Colonic mucosa (tissue), 4 donors: ENCODE data around the gene CYSTM1. TPM values are rescaled to one million over a fixed set of nuclear protein-coding genes. Genes with fewer than 3 reads are reported as not detected.

Experiments
- DNase-seq: peaks from one replicate; pipeline ENCODE4 v3.0.0-alpha.2; 2020
- H3K27ac ChIP-seq: fragments of 200-600 bp; one replicate; pipeline ENCODE4 v1.8.0; 2021
- H3K27me3 ChIP-seq: fragments of 200-600 bp; one replicate; pipeline ENCODE4 v1.8.0; 2021
- H3K36me3 ChIP-seq: fragments of 200-600 bp; one replicate; pipeline ENCODE4 v1.8.0; 2021
- H3K4me1 ChIP-seq: fragments of 200-600 bp; one replicate; pipeline ENCODE4 v1.8.0; 2021; ENCODE audit warnings: mild to moderate bottlenecking
- H3K4me3 ChIP-seq: fragments of 200-600 bp; one replicate; pipeline ENCODE4 v1.8.0; 2021
- H3K9ac ChIP-seq, 2 donors: one replicate each; pipeline ENCODE4 v1.7.0; 2013; ENCODE audit warnings: control low read depth in 2 of 2, low read depth in 2 of 2, low read length in 2 of 2
- H3K9me3 ChIP-seq: fragments of 200-600 bp; one replicate; pipeline ENCODE4 v1.8.0; 2021
- intact Hi-C: fragments of 100-400 bp; cut with DNase I; formaldehyde crosslinking; loops from one replicate; pipeline ENCODE4 v1.14.1; 2022
- total RNA-seq, 2 donors: library from RNA; stranded (reverse); fragmentation: NEBNext Ultra II Directional in 1 of 2; extraction: Animal tissue kit (Norgen Biotek cat#: 25700) in 1 of 2; gene quantifications; one replicate each; pipeline ENCODE4 v1.2.1, GENCODE V29; 2021
- TF ChIP-seq, protein P1 (sequence below): fragments of 200-600 bp; IDR thresholded peaks from one replicate; pipeline ENCODE4 v1.8.0; 2022; ENCODE audit warnings: antibody characterized with exemption, mild to moderate bottlenecking
- donor health status: healthy.
- donor health status: DM: no; HTN: no; CAD: no.
- donor health status: DM: no; HTN: no; CAD: no.

Gene CYSTM1
- total RNA-seq, 2 donors from 2014 or later, result 205 TPM

GRCh38 chr5:140186267-140186671 lies 11.3 kb downstream of the CYSTM1 start:
- intact Hi-C loops, result loop anchor here (5.0 kb wide), 1 partner anchor 36 kb away; no protein-coding TSS in a partner anchor
- TF ChIP-seq, protein P1, sequence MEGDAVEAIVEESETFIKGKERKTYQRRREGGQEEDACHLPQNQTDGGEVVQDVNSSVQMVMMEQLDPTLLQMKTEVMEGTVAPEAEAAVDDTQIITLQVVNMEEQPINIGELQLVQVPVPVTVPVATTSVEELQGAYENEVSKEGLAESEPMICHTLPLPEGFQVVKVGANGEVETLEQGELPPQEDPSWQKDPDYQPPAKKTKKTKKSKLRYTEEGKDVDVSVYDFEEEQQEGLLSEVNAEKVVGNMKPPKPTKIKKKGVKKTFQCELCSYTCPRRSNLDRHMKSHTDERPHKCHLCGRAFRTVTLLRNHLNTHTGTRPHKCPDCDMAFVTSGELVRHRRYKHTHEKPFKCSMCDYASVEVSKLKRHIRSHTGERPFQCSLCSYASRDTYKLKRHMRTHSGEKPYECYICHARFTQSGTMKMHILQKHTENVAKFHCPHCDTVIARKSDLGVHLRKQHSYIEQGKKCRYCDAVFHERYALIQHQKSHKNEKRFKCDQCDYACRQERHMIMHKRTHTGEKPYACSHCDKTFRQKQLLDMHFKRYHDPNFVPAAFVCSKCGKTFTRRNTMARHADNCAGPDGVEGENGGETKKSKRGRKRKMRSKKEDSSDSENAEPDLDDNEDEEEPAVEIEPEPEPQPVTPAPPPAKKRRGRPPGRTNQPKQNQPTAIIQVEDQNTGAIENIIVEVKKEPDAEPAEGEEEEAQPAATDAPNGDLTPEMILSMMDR, result no peak
- H3K4me3 ChIP-seq, result no peak overlapping the region
- H3K4me1 ChIP-seq, result peaks cover 27% of the 10 kb centered on the region
- H3K9ac ChIP-seq, result no peak overlapping the region
- H3K36me3 ChIP-seq, result no peaks in the 10 kb centered on the region
- no peak overlapping the region for H3K27ac ChIP-seq
- no peak for DNase-seq
- H3K27me3 ChIP-seq, result no peaks in the 10 kb centered on the region
- H3K9me3 ChIP-seq, result no peaks in the 10 kb centered on the region

- no peak for DNase-seq
- intact Hi-C loops, result loop anchor here (5.0 kb wide), 1 partner anchor 33 kb away; no protein-coding TSS in a partner anchor
- TF ChIP-seq, protein P1, result no peak
- Histone ChIP-seq H3K36me3 (no peaks in the 10 kb centered on the region), H3K9ac (no peak overlapping the region), H3K27ac (no peak overlapping the region), H3K4me1 (peaks cover 14% of the 10 kb centered on the region), H3K27me3 (no peaks in the 10 kb centered on the region), H3K9me3 (no peaks in the 10 kb centered on the region), H3K4me3 (no peak overlapping the region)
These were observed 14.3 kb downstream of the CYSTM1 start for GRCh38 chr5:140189253-140189652.

DNA sequence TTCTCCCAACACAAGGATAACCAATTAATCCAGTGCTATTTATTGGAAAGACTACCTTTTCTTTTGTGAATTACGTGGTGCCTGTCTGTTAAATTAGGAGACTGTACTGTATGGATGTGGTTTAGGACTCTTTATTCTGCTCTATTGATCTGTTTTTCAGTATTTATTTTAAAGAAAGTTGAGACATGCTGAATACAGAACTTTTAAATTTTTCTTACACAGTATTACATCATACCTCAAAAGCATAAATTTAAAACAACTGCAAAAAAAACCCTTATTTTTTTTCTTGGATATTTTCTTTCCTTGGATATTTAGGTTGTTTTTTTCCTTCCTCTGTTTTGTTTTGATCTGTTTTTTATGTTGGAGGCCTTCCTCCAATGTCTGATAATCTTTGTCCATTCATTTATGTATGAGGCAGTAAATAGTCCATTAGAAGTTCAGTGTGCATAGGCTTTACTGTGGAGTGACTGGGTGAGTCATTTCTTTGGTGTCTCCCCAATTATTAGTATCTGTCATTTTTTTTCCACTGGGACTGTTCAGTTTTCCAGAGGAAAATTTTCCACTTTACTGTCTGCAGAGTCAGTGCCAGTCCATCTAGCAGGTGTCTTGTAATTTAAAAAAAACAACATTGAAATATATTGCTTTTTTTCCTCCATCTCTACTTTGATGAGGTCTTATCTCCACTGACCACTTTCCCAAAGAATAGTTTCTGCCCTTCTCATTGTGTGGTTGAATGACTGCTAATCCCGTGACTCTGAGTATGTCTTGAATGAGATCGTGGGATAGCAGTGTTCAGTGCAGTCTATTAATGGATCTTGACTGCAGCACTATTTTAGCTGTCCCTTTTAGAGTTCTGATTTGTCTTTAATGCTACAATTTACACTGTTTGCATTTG lies 15.2 kb downstream of the CYSTM1 start:
- Histone ChIP-seq H3K4me3 (no peak overlapping the region), H3K27ac (peak overlapping the region; percentile 35), H3K36me3 (no peaks in the 10 kb centered on the region), H3K9ac (no peak overlapping the region), H3K9me3 (no peaks in the 10 kb centered on the region), H3K4me1 (peaks cover 14% of the 10 kb centered on the region), H3K27me3 (no peaks in the 10 kb centered on the region)
- TF ChIP-seq, protein P1, result no peak
- intact Hi-C loops, result loop anchor here (5.0 kb wide), 1 partner anchor 32 kb away; no protein-coding TSS in a partner anchor
- no peak for DNase-seq

- H3K27me3 ChIP-seq, result no peaks in the 10 kb centered on the region
- DNase-seq, result no peak
- no peak overlapping the region for H3K4me3 ChIP-seq
- intact Hi-C loops, result no loop called here
- no peaks in the 10 kb centered on the region for H3K9me3 ChIP-seq
- TF ChIP-seq, protein P1, result no peak
- peaks cover 14% of the 10 kb centered on the region for H3K4me1 ChIP-seq
- no peak overlapping the region for H3K9ac ChIP-seq
- H3K27ac ChIP-seq, result peak overlapping the region; percentile 35
- no peaks in the 10 kb centered on the region for H3K36me3 ChIP-seq
These were observed 15.9 kb downstream of the CYSTM1 start for GRCh38 chr5:140190872-140191218.

DNA sequence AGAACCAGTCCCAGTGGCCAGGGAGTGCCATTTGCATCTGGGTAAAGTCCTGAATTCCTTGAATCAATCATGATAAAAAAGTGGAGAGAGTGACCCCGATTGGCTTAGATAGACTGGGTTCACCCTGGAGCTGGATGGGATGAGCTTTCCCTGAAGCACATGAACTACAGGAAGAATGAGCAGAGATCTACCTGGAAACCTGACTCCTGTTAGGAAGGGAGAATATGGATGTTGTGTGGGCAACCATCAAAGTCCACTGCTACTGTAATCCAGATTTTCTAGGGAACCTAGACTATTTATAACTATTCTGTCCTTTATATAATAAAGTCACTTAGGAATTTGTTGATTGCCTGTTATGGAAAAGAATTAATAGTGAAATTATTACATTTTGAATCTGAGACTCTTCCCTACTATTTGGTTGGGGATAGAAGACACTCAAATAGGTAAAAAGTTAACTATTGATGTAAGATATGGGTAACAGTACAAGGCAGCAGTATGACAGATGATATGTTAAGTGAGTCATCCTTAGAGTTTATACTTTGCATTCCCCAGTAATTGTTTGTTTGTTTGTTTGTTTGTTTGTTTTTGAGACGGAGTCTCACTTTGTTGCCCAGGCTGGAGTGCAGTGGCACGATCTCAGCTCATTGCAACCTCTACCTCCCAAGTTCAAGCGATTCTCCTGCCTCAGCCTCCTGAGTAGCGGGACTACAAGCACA lies 17.9 kb downstream of the CYSTM1 start:
- Histone ChIP-seq H3K27ac (no peak overlapping the region), H3K4me3 (no peak overlapping the region), H3K9me3 (no peaks in the 10 kb centered on the region), H3K36me3 (no peaks in the 10 kb centered on the region), H3K27me3 (no peaks in the 10 kb centered on the region), H3K9ac (no peak overlapping the region), H3K4me1 (peaks cover 20% of the 10 kb centered on the region)
- TF ChIP-seq, protein P1, result no peak
- DNase-seq, result no peak
- intact Hi-C loops, result no loop called here
